T-cell (primary cell): Measurements from ENCODE around the gene RPH3AL. TPM values are rescaled to one million over a fixed set of nuclear protein-coding genes. Genes with fewer than 3 reads are reported as not detected.

Experiments used
- ATAC-seq, 4 experiments: fragments of 200-7000 bp in 3 of 4; fragments of 150-1000 bp in 1 of 4; cut with Tn5 transposase; replicated peaks in 1 of 4; 1 replicate in 3 of 4; 2 replicates in 1 of 4; pipeline ENCODE4 v1.10.0; 2021; ENCODE audit warnings: moderate library complexity in 3 of 4, mild to moderate bottlenecking in 2 of 4, moderate number of reproducible peaks in 1 of 4
- CTCF ChIA-PET, 2 donors: fragments of 300-600 bp; sonication (Branson Sonifier 250); formaldehyde crosslinking; loops; one replicate each; lab custom pipeline; 2022; ENCODE audit warnings: antibody characterized with exemption in 2 of 2; lab: Charles Lee
- POLR2A ChIA-PET, 2 donors: fragments of 300-600 bp; sonication (Branson Sonifier 250); formaldehyde crosslinking; loops; one replicate each; lab custom pipeline; 2022; ENCODE audit warnings: antibody characterized with exemption in 2 of 2; lab: Charles Lee
- DNase-seq, 35 experiments: peaks; one replicate each; pipeline versions ENCODE4 v3.0.0 to v3.0.0-alpha.2; 2013 to 2023
- H3K27ac ChIP-seq: one replicate; pipeline ENCODE4 v1.5.1; 2013; ENCODE audit warnings: low read length
- H3K27me3 ChIP-seq, 2 experiments: replicated peaks in 1 of 2; 1 replicate in 1 of 2; 2 replicates in 1 of 2; pipeline versions ENCODE4 v1.6.1 to v1.7.0; 2013; ENCODE audit warnings: low read length in 1 of 2, mixed read lengths in 1 of 2; ENCODE audit not compliant: control insufficient read depth in 2 of 2, insufficient read depth in 2 of 2; ENCODE audit errors: extremely low read depth in 1 of 2
- H3K36me3 ChIP-seq, 2 donors: 1 replicate in 1 of 2; 2 replicates in 1 of 2; pipeline versions ENCODE4 v1.6.1 to v1.7.0; 2013; ENCODE audit warnings: low read length in 1 of 2; ENCODE audit not compliant: control insufficient read depth in 2 of 2, insufficient read depth in 1 of 2; ENCODE audit errors: extremely low read depth in 1 of 2
- H3K4me1 ChIP-seq, 2 experiments: 1 replicate in 1 of 2; 2 replicates in 1 of 2; pipeline versions ENCODE4 v1.6.1 to v1.7.0; 2013; ENCODE audit warnings: low read length in 2 of 2, mixed read lengths in 1 of 2; ENCODE audit not compliant: insufficient read depth in 2 of 2, control insufficient read depth in 1 of 2; ENCODE audit errors: extremely low read depth in 1 of 2
- H3K4me3 ChIP-seq, 2 donors: 1 replicate in 1 of 2; 2 replicates in 1 of 2; pipeline versions ENCODE4 v1.5.1 to v1.7.0; 2013; ENCODE audit warnings: mild to moderate bottlenecking in 2 of 2, low read length in 1 of 2, moderate library complexity in 1 of 2; ENCODE audit not compliant: control insufficient read depth in 1 of 2; ENCODE audit errors: extremely low read depth in 1 of 2
- H3K9me3 ChIP-seq: 2 replicates; pipeline ENCODE4 v1.7.0; 2013
- H3K27ac Mint-ChIP-seq, 2 donors: one replicate each; pipeline ENCODE4 v1.8.0; 2020 to 2021; ENCODE audit warnings: mild to moderate bottlenecking in 2 of 2, mixed read lengths in 2 of 2
- H3K27me3 Mint-ChIP-seq, 2 donors: one replicate each; pipeline ENCODE4 v1.8.0; 2021 to 2022; ENCODE audit warnings: mixed read lengths in 2 of 2
- H3K36me3 Mint-ChIP-seq: one replicate; pipeline ENCODE4 v1.8.0; 2021; ENCODE audit warnings: mixed read lengths
- H3K4me1 Mint-ChIP-seq, 3 donors: one replicate each; pipeline ENCODE4 v1.8.0; 2020 to 2022; ENCODE audit warnings: mixed read lengths in 3 of 3, mild to moderate bottlenecking in 1 of 3
- H3K4me3 Mint-ChIP-seq, 3 donors: one replicate each; pipeline ENCODE4 v1.8.0; 2020 to 2022; ENCODE audit warnings: mild to moderate bottlenecking in 3 of 3, mixed read lengths in 3 of 3, moderate library complexity in 3 of 3
- H3K9me3 Mint-ChIP-seq, 3 donors: one replicate each; pipeline ENCODE4 v1.8.0; 2020 to 2022; ENCODE audit warnings: mixed read lengths in 3 of 3
- WGBS: methylation state at CpG from one replicate; pipeline ENCODE4 v1.1.5; 2013; ENCODE audit warnings: missing lambda C conversion rate; ENCODE audit not compliant: insufficient coverage; 5-methylcytosine and 5-hydroxymethylcytosine counted together
- total RNA-seq, 35 experiments: library from RNA in 6 of 35; stranded (reverse) in 6 of 35; fragments of 120-200 nt in 1 of 35; gene quantifications; one replicate each; pipeline versions ENCODE4 v1.2.1 to v1.2.4 and lab custom pipeline; 2013 to 2026

The RPH3AL gene
- total RNA-seq, 5 donors from 2014 or later (not counting 1 experiment from before 2014, with no cell fraction given): 4.5 to 10.5 (median 5.3) TPM

DNA sequence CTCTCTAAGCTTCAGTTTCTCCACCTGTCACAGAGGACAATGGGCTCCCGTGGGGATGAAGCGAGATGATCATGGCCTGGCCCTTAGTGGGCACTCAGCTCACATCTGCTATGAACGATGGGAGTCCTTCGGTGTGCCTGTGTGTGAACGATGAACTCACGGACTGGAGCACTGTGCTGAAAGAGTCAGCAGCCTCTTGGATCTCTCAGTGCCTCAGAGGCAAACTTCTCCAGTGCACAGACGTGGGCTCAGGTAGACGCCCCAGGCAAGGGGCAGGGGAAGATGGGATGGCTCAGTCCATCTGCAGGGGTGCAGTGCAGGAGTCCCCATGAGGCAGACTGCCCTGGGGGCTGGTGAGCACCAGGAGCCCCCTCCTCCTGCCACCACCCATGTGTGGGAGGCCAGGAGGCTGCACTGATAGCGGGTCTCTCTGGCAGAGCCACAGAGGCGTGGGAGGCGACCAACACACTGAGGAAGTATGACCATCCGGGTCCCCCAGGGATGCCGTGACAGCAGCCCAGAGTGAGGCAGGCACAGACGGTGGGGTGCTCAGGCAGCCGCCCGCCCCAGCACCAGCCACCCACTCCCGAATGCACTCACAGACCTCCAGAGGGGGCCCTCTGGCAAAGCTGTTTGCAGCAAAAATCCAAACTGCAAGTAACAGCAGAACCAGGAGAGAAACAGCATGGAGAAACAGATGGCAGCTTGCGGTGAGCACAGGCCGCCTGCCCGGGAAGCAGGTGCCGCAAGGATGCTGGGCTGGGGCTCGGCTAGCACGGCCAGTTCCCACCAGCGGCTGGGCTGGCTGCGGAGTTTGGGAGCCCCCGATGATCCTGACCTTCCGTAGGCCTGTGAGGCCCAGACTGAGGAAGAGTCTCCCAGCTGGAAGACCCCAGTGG lies 82.7 kb downstream of the RPH3AL start:
- ATAC-seq: no peak
- POLR2A ChIA-PET: interaction anchor here in 1 of 2 donors (0.7 kb wide), 1 partner anchor 23 kb away, joined by 3 read pairs; no protein-coding TSS in a partner anchor
- Histone ChIP-seq H3K27me3 (no peaks in the 10 kb centered on the region), H3K9me3 (no peaks in the 10 kb centered on the region), H3K27ac (no peak overlapping the region), H3K4me3 (no peak overlapping the region), H3K36me3 (no peaks in the 10 kb centered on the region), H3K4me1 (no peaks in the 10 kb centered on the region)
- no peaks in the 10 kb centered on the region for H3K27me3 Mint-ChIP-seq
- H3K4me1 Mint-ChIP-seq: no peaks in the 10 kb centered on the region
- no peaks in the 10 kb centered on the region for H3K9me3 Mint-ChIP-seq
- 88% methylated on average over 22 of the region's 27 CpGs for WGBS
- CTCF ChIA-PET: no interaction called here
- H3K4me3 Mint-ChIP-seq: no peak overlapping the region
- H3K36me3 Mint-ChIP-seq: peaks cover 5% of the 10 kb centered on the region
- no peak overlapping the region for H3K27ac Mint-ChIP-seq
- DNase-seq: no peak

DNA sequence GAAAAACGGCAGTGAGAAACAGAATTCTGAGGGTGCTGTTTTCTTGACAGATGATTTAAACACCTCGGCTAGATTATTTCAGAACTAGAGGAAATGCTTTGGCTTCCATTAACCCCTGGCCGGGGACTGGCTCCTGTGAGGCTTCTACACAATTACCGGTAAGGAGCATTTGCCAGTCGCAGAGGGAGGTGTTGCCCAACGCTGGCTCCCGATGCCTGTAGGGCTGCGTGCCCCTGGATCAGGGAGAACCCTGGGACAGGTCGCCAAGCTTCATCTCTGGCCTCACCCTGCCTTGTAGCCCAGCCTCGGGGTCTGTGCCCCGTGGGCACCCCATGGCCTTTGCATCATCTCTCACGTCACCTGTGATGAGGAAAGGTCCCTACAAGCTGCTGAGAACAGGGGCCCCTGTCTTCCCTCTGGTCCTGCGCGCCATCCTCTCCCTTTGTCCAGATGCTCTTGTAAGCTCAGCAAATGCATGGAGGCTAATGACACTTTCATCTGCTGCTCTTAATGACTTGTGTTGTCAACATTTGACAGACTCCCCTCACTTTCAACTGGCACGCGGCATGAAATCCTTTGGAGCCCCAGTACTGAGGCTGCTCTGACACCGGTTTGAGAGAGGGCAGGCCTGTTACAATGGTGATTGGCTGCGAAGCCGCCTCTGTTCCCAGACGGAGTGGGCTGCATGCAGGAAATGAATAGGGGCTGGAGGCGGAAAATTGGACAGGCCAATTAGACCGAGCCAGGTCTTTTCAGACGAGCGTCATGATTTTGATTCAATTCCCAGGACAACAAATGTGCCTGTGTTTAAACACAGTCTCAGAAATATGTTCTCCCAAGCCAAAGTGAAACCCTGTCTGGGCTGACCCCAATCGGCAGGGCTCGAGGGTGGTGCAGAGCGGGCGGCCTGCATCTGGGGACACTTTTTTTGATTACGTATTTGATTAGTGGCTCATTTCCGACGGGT lies 85.6 kb downstream of the RPH3AL start:
- Mint-ChIP-seq H3K36me3 (peaks cover 19% of the 10 kb centered on the region), H3K9me3 (peaks cover 0 to under 1% (median 0%) of the 10 kb centered on the region in 3 donors), H3K4me3 (no peak overlapping the region), H3K27me3 (no peaks in the 10 kb centered on the region), H3K4me1 (no peaks in the 10 kb centered on the region), H3K27ac (no peak overlapping the region)
- no peaks in the 10 kb centered on the region for H3K4me1 ChIP-seq
- POLR2A ChIA-PET: no interaction called here
- 69% methylated on average over 27 of the region's 31 CpGs for WGBS
- no peaks in the 10 kb centered on the region for H3K36me3 ChIP-seq
- H3K9me3 ChIP-seq: no peaks in the 10 kb centered on the region
- ATAC-seq (no peak), DNase-seq (no peak)
- H3K27ac ChIP-seq: no peak overlapping the region
- H3K27me3 ChIP-seq: peaks cover 0 to 5% of the 10 kb centered on the region in 2 experiments
- CTCF ChIA-PET: interaction anchor here in 1 of 2 donors (0.5 kb wide), 1 partner anchor 432 kb away, joined by 3 read pairs; no protein-coding TSS in a partner anchor
- H3K4me3 ChIP-seq: no peak overlapping the region

DNA sequence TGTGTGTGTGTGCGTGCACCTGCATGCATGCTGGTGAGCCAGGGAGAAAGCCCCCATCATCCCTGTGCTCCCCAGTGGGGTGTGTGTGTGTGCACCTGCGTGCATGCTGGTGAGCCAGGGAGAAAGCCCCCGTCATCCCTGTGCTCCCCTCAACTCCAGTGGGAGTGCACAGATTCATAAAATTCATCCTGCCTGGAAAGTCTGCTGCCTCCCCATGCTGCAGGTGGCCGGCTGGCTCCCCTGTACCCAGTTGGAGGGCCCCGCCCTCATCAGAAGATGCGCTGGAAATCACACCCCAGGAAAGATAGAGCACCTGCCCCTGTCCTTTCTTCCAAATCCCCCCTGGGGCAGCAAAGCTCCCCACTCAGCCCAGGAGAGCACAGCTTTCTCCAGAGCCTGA lies 86.4 kb downstream of the RPH3AL start:
- H3K4me1 Mint-ChIP-seq: no peaks in the 10 kb centered on the region
- H3K9me3 Mint-ChIP-seq: peaks cover 0 to 3% (median 0%) of the 10 kb centered on the region in 3 donors
- ChIA-PET POLR2A (no interaction called here), CTCF (no interaction called here)
- peaks cover 22% of the 10 kb centered on the region for H3K36me3 Mint-ChIP-seq
- no peaks in the 10 kb centered on the region for H3K4me1 ChIP-seq
- no peak overlapping the region for H3K4me3 Mint-ChIP-seq
- H3K27me3 ChIP-seq: peaks cover 0 to 5% of the 10 kb centered on the region in 2 experiments
- H3K27me3 Mint-ChIP-seq: no peaks in the 10 kb centered on the region
- WGBS: 63% methylated on average over 2 of the region's 6 CpGs
- H3K4me3 ChIP-seq: no peak overlapping the region
- no peaks in the 10 kb centered on the region for H3K9me3 ChIP-seq
- no peak overlapping the region for H3K27ac ChIP-seq
- H3K27ac Mint-ChIP-seq: no peak overlapping the region
- ATAC-seq (no peak), DNase-seq (no peak)
- H3K36me3 ChIP-seq: no peaks in the 10 kb centered on the region

DNA sequence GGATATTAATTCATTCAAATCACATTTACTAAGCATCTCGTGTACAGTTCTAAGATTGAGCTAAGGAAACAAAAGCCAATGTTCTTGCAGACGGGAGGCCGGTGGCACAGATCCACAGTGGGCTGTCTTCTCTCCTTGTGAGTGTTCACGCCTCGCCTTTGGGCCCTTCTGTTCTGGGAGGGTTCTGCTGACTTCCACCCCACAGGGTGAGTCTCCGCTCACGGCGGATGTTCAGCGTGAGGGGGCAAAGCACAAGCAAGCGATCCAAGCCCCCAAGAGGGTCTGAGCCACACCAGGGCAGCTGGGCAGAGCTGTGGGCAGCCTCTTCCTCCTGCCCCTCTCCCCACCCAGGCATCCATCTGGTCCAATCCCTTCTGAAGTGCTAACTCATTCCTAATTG lies 86.9 kb downstream of the RPH3AL start:
- DNase-seq: no peak
- Histone ChIP-seq H3K36me3 (no peaks in the 10 kb centered on the region), H3K4me3 (no peak overlapping the region), H3K27ac (no peak overlapping the region), H3K9me3 (no peaks in the 10 kb centered on the region), H3K27me3 (peaks cover 0 to 5% of the 10 kb centered on the region in 2 experiments), H3K4me1 (no peaks in the 10 kb centered on the region)
- no peak overlapping the region for H3K27ac Mint-ChIP-seq
- H3K4me3 Mint-ChIP-seq: no peak overlapping the region
- no peak for ATAC-seq
- 84% methylated on average over 9 of the region's 10 CpGs for WGBS
- peaks cover 0 to 3% (median 0%) of the 10 kb centered on the region in 3 donors for H3K9me3 Mint-ChIP-seq
- POLR2A ChIA-PET: no interaction called here
- peaks cover 0 to 2% of the 10 kb centered on the region in 2 donors for H3K27me3 Mint-ChIP-seq
- CTCF ChIA-PET: no interaction called here
- no peaks in the 10 kb centered on the region for H3K4me1 Mint-ChIP-seq
- H3K36me3 Mint-ChIP-seq: peaks cover 20% of the 10 kb centered on the region

DNA sequence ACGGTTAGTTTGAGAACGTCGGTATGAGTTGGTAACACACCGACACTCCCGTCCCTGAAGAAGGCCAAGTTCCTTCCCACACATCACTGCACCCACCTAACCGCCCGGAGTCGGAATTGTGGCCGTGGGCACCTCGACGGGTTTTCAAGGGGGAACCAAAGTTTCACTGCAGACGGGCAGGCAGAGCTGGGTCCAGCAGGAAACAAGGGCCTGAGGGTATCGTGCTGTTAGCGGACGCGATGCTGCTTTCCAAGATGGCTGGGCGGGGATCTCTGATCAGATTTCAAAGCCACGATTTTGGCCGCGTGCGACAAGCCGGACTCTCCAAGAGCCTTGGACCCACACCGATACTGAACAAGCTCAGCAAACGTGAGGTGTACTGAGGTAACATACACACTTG lies 88.8 kb downstream of the RPH3AL start:
- ATAC-seq (no peak), DNase-seq (no peak)
- ChIA-PET POLR2A (no interaction called here), CTCF (no interaction called here)
- H3K27me3 Mint-ChIP-seq: peaks cover 0 to 3% of the 10 kb centered on the region in 2 donors
- Histone ChIP-seq H3K4me1 (no peaks in the 10 kb centered on the region), H3K36me3 (no peaks in the 10 kb centered on the region), H3K9me3 (no peaks in the 10 kb centered on the region), H3K27ac (no peak overlapping the region), H3K27me3 (peaks cover 0 to 13% of the 10 kb centered on the region in 2 experiments), H3K4me3 (no peak overlapping the region)
- peaks cover 0 to 3% (median 0%) of the 10 kb centered on the region in 3 donors for H3K9me3 Mint-ChIP-seq
- 93% methylated on average over 22 of the region's 24 CpGs for WGBS
- H3K36me3 Mint-ChIP-seq: peaks cover 20% of the 10 kb centered on the region
- H3K4me3 Mint-ChIP-seq: no peak overlapping the region
- no peak overlapping the region for H3K27ac Mint-ChIP-seq
- no peaks in the 10 kb centered on the region for H3K4me1 Mint-ChIP-seq

DNA sequence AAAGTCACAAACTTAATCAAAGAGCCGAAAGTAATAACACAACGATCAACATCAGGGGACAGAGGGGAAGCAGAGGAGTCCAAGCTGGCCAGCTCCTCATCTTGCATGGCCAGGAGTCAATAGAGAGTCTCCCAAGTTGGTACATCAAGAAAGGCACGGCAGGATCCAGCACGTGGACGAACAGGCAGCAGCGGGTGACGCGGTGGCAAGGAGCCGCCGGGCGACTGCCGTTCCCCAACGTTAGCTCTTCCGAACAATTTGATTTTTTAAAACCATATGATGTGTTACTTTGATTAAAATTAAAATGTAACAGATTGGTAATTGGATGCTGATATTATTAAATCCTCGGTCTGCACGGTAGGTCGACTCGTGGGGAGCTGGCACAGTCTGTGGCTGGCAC lies 89.3 kb downstream of the RPH3AL start:
- DNase-seq: no peak
- no peaks in the 10 kb centered on the region for H3K36me3 ChIP-seq
- H3K4me1 Mint-ChIP-seq: no peaks in the 10 kb centered on the region
- POLR2A ChIA-PET: no interaction called here
- H3K9me3 ChIP-seq: no peaks in the 10 kb centered on the region
- H3K27me3 Mint-ChIP-seq: peaks cover 0 to 3% of the 10 kb centered on the region in 2 donors
- peaks cover 0 to 3% (median 0%) of the 10 kb centered on the region in 3 donors for H3K9me3 Mint-ChIP-seq
- 95% methylated on average over 17 of the region's 18 CpGs for WGBS
- H3K27me3 ChIP-seq: peaks cover 0 to 13% of the 10 kb centered on the region in 2 experiments
- H3K27ac Mint-ChIP-seq: no peak overlapping the region
- peaks cover 20% of the 10 kb centered on the region for H3K36me3 Mint-ChIP-seq
- ATAC-seq: no peak
- H3K4me3 Mint-ChIP-seq: no peak overlapping the region
- no peak overlapping the region for H3K27ac ChIP-seq
- CTCF ChIA-PET: no interaction called here
- H3K4me3 ChIP-seq: no peak overlapping the region
- no peaks in the 10 kb centered on the region for H3K4me1 ChIP-seq
